GM19452 (cell line): ENCODE measurements around the gene C6orf141.
"Not testable (repeated sequence)": the region's sequence is repeated elsewhere in the genome, so short reads cannot be mapped to it uniquely, and the experiment has no call there.

Experiments used
- ATAC-seq: cut with Tn5 transposase; IDR thresholded peaks from one replicate; pipeline ENCODE4 v1.9.1; 2021; ENCODE audit not compliant: unreplicated experiment

C6orf141 gene

GRCh38 chr6:49565855-49566254 is 15.4 kb downstream of the C6orf141 start:
- no peak for ATAC-seq

- ATAC-seq: no peak
Measured at GRCh38 chr6:49570474-49571079, 20.1 kb downstream of the C6orf141 start.

GRCh38 chr6:49576618-49577017 is 26.1 kb downstream of the C6orf141 start:
- ATAC-seq: no peak

GRCh38 chr6:49579649-49580048 is 29.2 kb downstream of the C6orf141 start:
- ATAC-seq: no peak

GRCh38 chr6:49582529-49582928 is 32.1 kb downstream of the C6orf141 start:
- ATAC-seq: no peak

- ATAC-seq: not testable (repeated sequence)
Measured at GRCh38 chr6:49587262-49587661, 36.8 kb downstream of the C6orf141 start.
